ENCODE results near the gene KLC3.

GRCh38 chr19:45349430-45349941 is 8.9 kb downstream of the KLC3 start:
- TF ChIP-seq ZNF274 (IDR thresholded peaks at IDR 0.05; ENCODE audit: low read depth, low read length) (no peak), YY1 (IDR thresholded peaks at IDR 0.05; ENCODE audit: insufficient read depth, insufficient read length) (no peak), SUZ12 (IDR thresholded peaks at IDR 0.05; ENCODE audit: extremely low read depth, insufficient read depth, insufficient read length) (no peak)
